Measurements from ENCODE around the gene ELANE.
"Not testable (repeated sequence)": the region's sequence is repeated elsewhere in the genome, so short reads cannot be mapped to it uniquely, and the experiment has no call there.

ELANE gene

GRCh38 chr19:814152-815078 lies 37.7 kb upstream of the ELANE start:
- no peak for DNase-seq

- no peak for DNase-seq
Observed at GRCh38 chr19:815079-815774, 36.9 kb upstream of the ELANE start.

- DNase-seq = no peak
Observed at GRCh38 chr19:815775-816499, 36.2 kb upstream of the ELANE start.

GRCh38 chr19:816500-816857 lies 35.6 kb upstream of the ELANE start:
- no peak for DNase-seq

- DNase-seq = not testable (repeated sequence)
Observed at GRCh38 chr19:820212-820611, 31.9 kb upstream of the ELANE start.

- DNase-seq = no peak
Observed at GRCh38 chr19:821231-821824, 30.8 kb upstream of the ELANE start.

- DNase-seq = peak; percentile 35
Observed at GRCh38 chr19:821825-822503, 30.1 kb upstream of the ELANE start, which contains the start of gene PLPPR3. TSS of gene PLPPR3 (minus strand) at chr19:821955. CDS start at chr19:821559, 396 bp downstream.

- peak; percentile 61 for DNase-seq
Observed at GRCh38 chr19:823565-824121, 28.5 kb upstream of the ELANE start.

- peak; percentile 36 for DNase-seq
Observed at GRCh38 chr19:824885-825284, 27.2 kb upstream of the ELANE start.

GRCh38 chr19:825897-826644 lies 26.0 kb upstream of the ELANE start:
- no peak for DNase-seq

GRCh38 chr19:827314-827709 lies 24.8 kb upstream of the ELANE start:
- DNase-seq = no peak

- peak; percentile 61 for DNase-seq
Observed at GRCh38 chr19:827710-828321, 24.3 kb upstream of the ELANE start, which contains the start of gene AZU1. TSS of gene AZU1 (plus strand) at chr19:827837. CDS start at chr19:827847, 10 bp downstream.

- no peak for DNase-seq
Observed at GRCh38 chr19:829129-829758, 22.9 kb upstream of the ELANE start.

GRCh38 chr19:831407-832369 lies 20.4 kb upstream of the ELANE start:
- DNase-seq = no peak

- DNase-seq = no peak
Observed at GRCh38 chr19:834216-834615, 17.9 kb upstream of the ELANE start.

- DNase-seq = peak; percentile 91
Observed at GRCh38 chr19:835210-835810, 16.8 kb upstream of the ELANE start.

GRCh38 chr19:840519-841206 lies 11.4 kb upstream of the ELANE start, which contains the start of gene PRTN3:
TSS of gene PRTN3 (plus strand) at chr19:840999. CDS start at chr19:841009, 10 bp downstream.
- DNase-seq = peak; percentile 82

GRCh38 chr19:842802-843179 lies 9.3 kb upstream of the ELANE start:
- DNase-seq = not testable (repeated sequence)
